ENCODE results near the gene RAP2B. TPM values are rescaled to one million over a fixed set of nuclear protein-coding genes. Genes with fewer than 3 reads are reported as not detected.

The RAP2B gene
- total RNA-seq, 1 donor from 2014 or later, result 29.0 TPM

DNA sequence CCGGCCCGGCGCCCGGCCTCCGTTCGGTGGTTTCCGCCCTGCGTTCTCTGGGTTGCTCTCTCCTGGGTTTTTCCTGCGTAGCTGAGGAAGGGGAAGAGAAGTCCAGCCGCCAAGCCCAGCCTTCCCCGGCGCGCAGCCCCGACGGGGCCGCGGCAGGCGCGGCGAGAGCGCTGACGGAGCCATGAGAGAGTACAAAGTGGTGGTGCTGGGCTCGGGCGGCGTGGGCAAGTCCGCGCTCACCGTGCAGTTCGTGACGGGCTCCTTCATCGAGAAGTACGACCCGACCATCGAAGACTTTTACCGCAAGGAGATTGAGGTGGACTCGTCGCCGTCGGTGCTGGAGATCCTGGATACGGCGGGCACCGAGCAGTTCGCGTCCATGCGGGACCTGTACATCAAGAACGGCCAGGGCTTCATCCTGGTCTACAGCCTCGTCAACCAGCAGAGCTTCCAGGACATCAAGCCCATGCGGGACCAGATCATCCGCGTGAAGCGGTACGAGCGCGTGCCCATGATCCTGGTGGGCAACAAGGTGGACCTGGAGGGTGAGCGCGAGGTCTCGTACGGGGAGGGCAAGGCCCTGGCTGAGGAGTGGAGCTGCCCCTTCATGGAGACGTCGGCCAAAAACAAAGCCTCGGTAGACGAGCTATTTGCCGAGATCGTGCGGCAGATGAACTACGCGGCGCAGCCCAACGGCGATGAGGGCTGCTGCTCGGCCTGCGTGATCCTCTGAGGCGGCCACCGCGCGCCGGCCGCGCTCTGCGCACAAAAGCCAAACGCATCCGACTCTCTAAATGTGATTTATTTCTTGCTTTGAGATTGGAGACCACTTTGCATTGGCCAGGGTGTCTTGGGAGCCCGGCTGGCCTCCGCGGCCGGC, 727 bp downstream of the RAP2B start:
- DNase-seq (ENCODE audit: low read depth) (no peak), FAIRE-seq (no peak)
- H3K4me3 ChIP-seq (ENCODE audit: low read depth, low read length), result peak overlapping the region; percentile 58
- no peaks in the 10 kb centered on the region for H3K36me3 ChIP-seq (ENCODE audit: control insufficient read depth, insufficient read depth, low read length)
- TF ChIP-seq, protein P1, sequence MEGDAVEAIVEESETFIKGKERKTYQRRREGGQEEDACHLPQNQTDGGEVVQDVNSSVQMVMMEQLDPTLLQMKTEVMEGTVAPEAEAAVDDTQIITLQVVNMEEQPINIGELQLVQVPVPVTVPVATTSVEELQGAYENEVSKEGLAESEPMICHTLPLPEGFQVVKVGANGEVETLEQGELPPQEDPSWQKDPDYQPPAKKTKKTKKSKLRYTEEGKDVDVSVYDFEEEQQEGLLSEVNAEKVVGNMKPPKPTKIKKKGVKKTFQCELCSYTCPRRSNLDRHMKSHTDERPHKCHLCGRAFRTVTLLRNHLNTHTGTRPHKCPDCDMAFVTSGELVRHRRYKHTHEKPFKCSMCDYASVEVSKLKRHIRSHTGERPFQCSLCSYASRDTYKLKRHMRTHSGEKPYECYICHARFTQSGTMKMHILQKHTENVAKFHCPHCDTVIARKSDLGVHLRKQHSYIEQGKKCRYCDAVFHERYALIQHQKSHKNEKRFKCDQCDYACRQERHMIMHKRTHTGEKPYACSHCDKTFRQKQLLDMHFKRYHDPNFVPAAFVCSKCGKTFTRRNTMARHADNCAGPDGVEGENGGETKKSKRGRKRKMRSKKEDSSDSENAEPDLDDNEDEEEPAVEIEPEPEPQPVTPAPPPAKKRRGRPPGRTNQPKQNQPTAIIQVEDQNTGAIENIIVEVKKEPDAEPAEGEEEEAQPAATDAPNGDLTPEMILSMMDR (IDR thresholded peaks at IDR 0.05; ENCODE audit: insufficient read depth, low read length, severe bottlenecking), result no peak
- H3K27me3 ChIP-seq (ENCODE audit: control insufficient read depth, insufficient read depth, low read length), result no peaks in the 10 kb centered on the region

GRCh38 chr3:153163393-153163724, 1.3 kb downstream of the RAP2B start:
- TF ChIP-seq, protein P1 (IDR thresholded peaks at IDR 0.05; ENCODE audit: insufficient read depth, low read length, severe bottlenecking), result no peak
- H3K36me3 ChIP-seq (ENCODE audit: control insufficient read depth, insufficient read depth, low read length), result no peaks in the 10 kb centered on the region
- DNase-seq (ENCODE audit: low read depth), result no peak
- no peak for FAIRE-seq
- H3K4me3 ChIP-seq (ENCODE audit: low read depth, low read length), result peak overlapping the region; percentile 58
- no peaks in the 10 kb centered on the region for H3K27me3 ChIP-seq (ENCODE audit: control insufficient read depth, insufficient read depth, low read length)

GRCh38 chr3:153163756-153164550, 1.9 kb downstream of the RAP2B start:
- no peaks in the 10 kb centered on the region for H3K36me3 ChIP-seq (ENCODE audit: control insufficient read depth, insufficient read depth, low read length)
- TF ChIP-seq, protein P1 (IDR thresholded peaks at IDR 0.05; ENCODE audit: insufficient read depth, low read length, severe bottlenecking), result no peak
- FAIRE-seq (no peak), DNase-seq (ENCODE audit: low read depth) (no peak)
- H3K4me3 ChIP-seq (ENCODE audit: low read depth, low read length), result peak overlapping the region; percentile 58
- H3K27me3 ChIP-seq (ENCODE audit: control insufficient read depth, insufficient read depth, low read length), result no peaks in the 10 kb centered on the region

GRCh38 chr3:153165261-153165681, 3.2 kb downstream of the RAP2B start:
- DNase-seq (ENCODE audit: low read depth), result peak; percentile 39
- peak overlapping the region; percentile 58 for H3K4me3 ChIP-seq (ENCODE audit: low read depth, low read length)
- no peak for FAIRE-seq

GRCh38 chr3:153166206-153166605, 4.2 kb downstream of the RAP2B start:
- Histone ChIP-seq H3K27me3 (ENCODE audit: control insufficient read depth, insufficient read depth, low read length) (no peaks in the 10 kb centered on the region), H3K4me3 (ENCODE audit: low read depth, low read length) (peak overlapping the region; percentile 58), H3K36me3 (ENCODE audit: control insufficient read depth, insufficient read depth, low read length) (no peaks in the 10 kb centered on the region)
- DNase-seq (ENCODE audit: low read depth), result peak; percentile 72
- TF ChIP-seq, protein P1 (IDR thresholded peaks at IDR 0.05; ENCODE audit: insufficient read depth, low read length, severe bottlenecking), result no peak
- FAIRE-seq, result no peak

More at GRCh38 chr3:153165261-153165681, 3.2 kb downstream of the RAP2B start:
- H3K27me3 ChIP-seq (ENCODE audit: control insufficient read depth, insufficient read depth, low read length), result no peaks in the 10 kb centered on the region
- H3K36me3 ChIP-seq (ENCODE audit: control insufficient read depth, insufficient read depth, low read length), result no peaks in the 10 kb centered on the region
- TF ChIP-seq, protein P1 (IDR thresholded peaks at IDR 0.05; ENCODE audit: insufficient read depth, low read length, severe bottlenecking), result peak; percentile 7
